ENCODE measurements around the gene PTPRM. TPM values are rescaled to one million over a fixed set of nuclear protein-coding genes. Genes with fewer than 3 reads are reported as not detected.
"Not testable (repeated sequence)": the region's sequence is repeated elsewhere in the genome, so short reads cannot be mapped to it uniquely, and the experiment has no call there.

PTPRM gene
- total RNA-seq, 4 donors from 2014 or later = 21.4 to 41.8 (median 29.6) TPM

DNA sequence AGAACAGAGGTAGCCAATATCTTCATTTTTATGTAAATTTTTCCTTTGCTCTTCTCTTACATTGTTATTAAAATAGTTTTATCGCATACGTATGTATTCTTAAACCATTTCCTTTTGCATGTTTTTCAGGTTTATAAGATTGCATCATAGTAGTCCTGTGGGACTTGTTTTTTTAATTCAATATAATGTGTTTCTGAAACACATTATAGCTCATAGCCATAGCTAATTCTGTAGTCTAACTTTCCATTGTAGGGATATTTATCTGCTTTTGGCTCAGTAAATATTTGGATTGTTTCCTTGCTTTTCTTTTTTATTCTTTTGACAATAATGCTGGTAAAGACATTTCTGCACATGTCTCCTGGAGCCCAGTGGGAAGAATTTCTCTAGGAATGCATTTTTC, 484.3 kb downstream of the PTPRM start:
- no peak for DNase-seq (ENCODE audit: low spot score in 2 of 2)
- H3K4me3 ChIP-seq (ENCODE audit: low read depth, poor library complexity, severe bottlenecking) = no peak overlapping the region
- 49 to 64% methylated on average over 2 of the region's 2 CpGs for WGBS, 2 donors
- no peak for TF ChIP-seq POLR2A (IDR thresholded peaks at IDR 0.05)
- TF ChIP-seq, protein P1, sequence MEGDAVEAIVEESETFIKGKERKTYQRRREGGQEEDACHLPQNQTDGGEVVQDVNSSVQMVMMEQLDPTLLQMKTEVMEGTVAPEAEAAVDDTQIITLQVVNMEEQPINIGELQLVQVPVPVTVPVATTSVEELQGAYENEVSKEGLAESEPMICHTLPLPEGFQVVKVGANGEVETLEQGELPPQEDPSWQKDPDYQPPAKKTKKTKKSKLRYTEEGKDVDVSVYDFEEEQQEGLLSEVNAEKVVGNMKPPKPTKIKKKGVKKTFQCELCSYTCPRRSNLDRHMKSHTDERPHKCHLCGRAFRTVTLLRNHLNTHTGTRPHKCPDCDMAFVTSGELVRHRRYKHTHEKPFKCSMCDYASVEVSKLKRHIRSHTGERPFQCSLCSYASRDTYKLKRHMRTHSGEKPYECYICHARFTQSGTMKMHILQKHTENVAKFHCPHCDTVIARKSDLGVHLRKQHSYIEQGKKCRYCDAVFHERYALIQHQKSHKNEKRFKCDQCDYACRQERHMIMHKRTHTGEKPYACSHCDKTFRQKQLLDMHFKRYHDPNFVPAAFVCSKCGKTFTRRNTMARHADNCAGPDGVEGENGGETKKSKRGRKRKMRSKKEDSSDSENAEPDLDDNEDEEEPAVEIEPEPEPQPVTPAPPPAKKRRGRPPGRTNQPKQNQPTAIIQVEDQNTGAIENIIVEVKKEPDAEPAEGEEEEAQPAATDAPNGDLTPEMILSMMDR (IDR thresholded peaks at IDR 0.05) = no peak
- intact Hi-C loops (cut with DNase I; ENCODE audit: low total_unique reads) = no loop called here

- no peak overlapping the region for H3K4me3 ChIP-seq (ENCODE audit: low read depth, poor library complexity, severe bottlenecking)
- TF ChIP-seq, protein P1 (IDR thresholded peaks at IDR 0.05) = no peak
- TF ChIP-seq POLR2A (IDR thresholded peaks at IDR 0.05) = no peak
- no peak for DNase-seq (ENCODE audit: low spot score in 2 of 2)
- intact Hi-C loops (cut with DNase I; ENCODE audit: low total_unique reads) = no loop called here
- WGBS, 2 donors = 48 to 60% methylated on average over 2 of the region's 2 CpGs
Observed at GRCh38 chr18:8052237-8052701, 485.2 kb downstream of the PTPRM start.

DNA sequence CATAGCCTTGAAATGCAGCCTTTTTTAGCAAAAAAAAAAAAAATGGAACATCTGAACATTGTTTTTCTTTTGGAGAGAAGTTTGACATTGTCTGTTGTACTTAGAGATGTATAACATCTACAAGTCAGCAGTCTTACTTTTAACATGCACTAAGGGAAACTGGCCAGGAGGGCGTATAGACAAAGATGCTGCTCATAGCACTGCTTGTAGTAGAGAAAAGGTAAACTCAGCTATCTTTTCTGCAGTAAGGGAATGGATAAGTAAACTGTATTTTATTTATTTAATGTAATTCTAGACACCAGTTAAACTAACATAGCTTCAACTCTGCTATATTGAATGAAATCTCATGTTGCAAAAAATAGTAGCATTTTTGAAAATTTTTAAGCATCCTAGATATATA, 489.6 kb downstream of the PTPRM start:
- TF ChIP-seq, protein P1 (IDR thresholded peaks at IDR 0.05) = no peak
- TF ChIP-seq POLR2A (IDR thresholded peaks at IDR 0.05) = no peak
- 71 to 89% methylated on average over 1 of the region's 1 CpG for WGBS, 2 donors
- intact Hi-C loops (cut with DNase I; ENCODE audit: low total_unique reads) = no loop called here

DNA sequence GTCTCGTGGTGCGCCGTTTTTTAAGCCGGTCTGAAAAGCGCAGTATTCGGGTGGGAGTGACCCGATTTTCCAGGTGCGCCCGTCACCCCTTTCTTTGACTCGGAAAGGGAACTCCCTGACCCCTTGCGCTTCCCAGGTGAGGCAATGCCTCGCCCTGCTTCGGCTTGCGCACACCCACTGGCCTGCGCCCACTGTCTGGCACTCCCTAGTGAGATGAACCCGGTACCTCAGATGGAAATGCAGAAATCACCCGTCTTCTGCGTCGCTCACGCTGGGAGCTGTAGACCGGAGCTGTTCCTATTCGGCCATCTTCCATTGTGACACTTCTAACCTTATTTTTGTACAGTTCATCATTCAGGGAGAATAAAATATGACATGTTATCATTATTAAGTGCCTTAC, 496.0 kb downstream of the PTPRM start:
- intact Hi-C loops (cut with DNase I; ENCODE audit: low total_unique reads); DNase-seq (ENCODE audit: low spot score in 2 of 2); H3K4me3 ChIP-seq (ENCODE audit: low read depth, poor library complexity, severe bottlenecking): not testable (repeated sequence)
- WGBS, 2 donors = 86 to 99% methylated on average over 13 to 14 of the region's 22 CpGs

More for the DNA sequence above, 489.6 kb downstream of the PTPRM start:
- no peak for DNase-seq (ENCODE audit: low spot score in 2 of 2)
- no peak overlapping the region for H3K4me3 ChIP-seq (ENCODE audit: low read depth, poor library complexity, severe bottlenecking)

DNA sequence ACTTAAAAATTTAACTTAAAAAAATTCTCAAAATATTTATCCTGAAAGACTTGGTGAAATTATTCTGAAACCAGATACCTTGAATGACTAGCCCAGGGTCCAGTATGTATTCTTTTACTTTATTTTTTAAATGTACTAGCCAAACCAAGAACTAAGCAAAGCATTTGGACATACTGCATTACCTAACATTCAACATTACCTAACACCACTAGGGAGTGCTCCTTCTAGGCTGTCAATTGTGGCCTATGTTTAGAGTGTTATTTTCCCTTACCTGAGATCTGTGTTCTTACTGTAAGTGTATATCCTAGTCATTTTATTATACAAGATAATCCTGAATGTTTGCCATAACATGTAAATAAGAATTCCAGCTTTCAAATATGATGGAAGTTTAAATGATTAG, 496.6 kb downstream of the PTPRM start:
- no peak for TF ChIP-seq POLR2A (IDR thresholded peaks at IDR 0.05)
- TF ChIP-seq, protein P1 (IDR thresholded peaks at IDR 0.05) = no peak
- H3K4me3 ChIP-seq (ENCODE audit: low read depth, poor library complexity, severe bottlenecking) = no peak overlapping the region
- DNase-seq (ENCODE audit: low spot score in 2 of 2) = no peak
- intact Hi-C loops (cut with DNase I; ENCODE audit: low total_unique reads) = no loop called here

- intact Hi-C loops (cut with DNase I; ENCODE audit: low total_unique reads) = no loop called here
- TF ChIP-seq, protein P1 (IDR thresholded peaks at IDR 0.05) = no peak
- TF ChIP-seq POLR2A (IDR thresholded peaks at IDR 0.05) = no peak
- DNase-seq (ENCODE audit: low spot score in 2 of 2) = no peak
- H3K4me3 ChIP-seq (ENCODE audit: low read depth, poor library complexity, severe bottlenecking) = no peak overlapping the region
- WGBS, 2 donors = 81 to 88% methylated on average over 4 of the region's 4 CpGs
Observed at GRCh38 chr18:8065284-8065683, 498.2 kb downstream of the PTPRM start.

All from lower leg skin (tissue), 4 donors.